A549 (cell line): Measurements from ENCODE around the gene BCKDK.

Experiments
- CHD4 ChIP-seq: fragments of 200-600 bp; sonication (generic); IDR thresholded peaks from 2 replicates; pipeline ENCODE4 v1.6.1; 2016; ENCODE audit warnings: antibody characterized with exemption, mild to moderate bottlenecking, borderline replicate concordance
- CTCF ChIP-seq: fragments of >200 bp; sonication (Bioruptor Twin); formaldehyde crosslinking; IDR thresholded peaks from 3 replicates; pipeline ENCODE4 v1.5.1; 2016
- HOXA7 ChIP-seq: fragments of 250-450 bp; sonication (Bioruptor Pico); IDR thresholded peaks from 2 replicates; pipeline ENCODE4 v1.5.0; 2020; ENCODE audit warnings: mild to moderate bottlenecking, moderate library complexity
- POLR2A ChIP-seq: IDR thresholded peaks from 2 replicates; pipeline ENCODE4 v1.6.1; 2012; ENCODE audit warnings: mild to moderate bottlenecking, low read length
- RAD21 ChIP-seq, 2 experiments: fragments of >200 bp in 1 of 2; sonication (Bioruptor Twin) in 1 of 2; formaldehyde crosslinking in 1 of 2; IDR thresholded peaks in 1 of 2; conservative IDR thresholded peaks in 1 of 2; 2 replicates in 1 of 2; 3 replicates in 1 of 2; pipeline ENCODE4 v1.6.1; 2012 to 2018; ENCODE audit warnings: inconsistent platforms in 1 of 2
- REST ChIP-seq: fragments of 200-600 bp; sonication (generic); IDR thresholded peaks from 2 replicates; pipeline ENCODE4 v1.6.1; 2016; ENCODE audit warnings: antibody characterized with exemption, mild to moderate bottlenecking, moderate library complexity

GRCh38 chr16:31086629-31086906 lies 21.6 kb upstream of the BCKDK start:
- TF ChIP-seq REST, result no peak
- no peak for TF ChIP-seq CTCF
- no peak for TF ChIP-seq HOXA7 (CRISPR knock-in tag)
- TF ChIP-seq POLR2A, result no peak
- no peak for TF ChIP-seq CHD4
- no peak for TF ChIP-seq RAD21 (conservative IDR thresholded peaks at IDR 0.05 in 1 of 2, IDR thresholded peaks at IDR 0.05 in 1 of 2)
